ENCODE data around the gene SHISA4.
"Not testable (repeated sequence)": the region's sequence is repeated elsewhere in the genome, so short reads cannot be mapped to it uniquely, and the experiment has no call there.

Gene SHISA4

DNA sequence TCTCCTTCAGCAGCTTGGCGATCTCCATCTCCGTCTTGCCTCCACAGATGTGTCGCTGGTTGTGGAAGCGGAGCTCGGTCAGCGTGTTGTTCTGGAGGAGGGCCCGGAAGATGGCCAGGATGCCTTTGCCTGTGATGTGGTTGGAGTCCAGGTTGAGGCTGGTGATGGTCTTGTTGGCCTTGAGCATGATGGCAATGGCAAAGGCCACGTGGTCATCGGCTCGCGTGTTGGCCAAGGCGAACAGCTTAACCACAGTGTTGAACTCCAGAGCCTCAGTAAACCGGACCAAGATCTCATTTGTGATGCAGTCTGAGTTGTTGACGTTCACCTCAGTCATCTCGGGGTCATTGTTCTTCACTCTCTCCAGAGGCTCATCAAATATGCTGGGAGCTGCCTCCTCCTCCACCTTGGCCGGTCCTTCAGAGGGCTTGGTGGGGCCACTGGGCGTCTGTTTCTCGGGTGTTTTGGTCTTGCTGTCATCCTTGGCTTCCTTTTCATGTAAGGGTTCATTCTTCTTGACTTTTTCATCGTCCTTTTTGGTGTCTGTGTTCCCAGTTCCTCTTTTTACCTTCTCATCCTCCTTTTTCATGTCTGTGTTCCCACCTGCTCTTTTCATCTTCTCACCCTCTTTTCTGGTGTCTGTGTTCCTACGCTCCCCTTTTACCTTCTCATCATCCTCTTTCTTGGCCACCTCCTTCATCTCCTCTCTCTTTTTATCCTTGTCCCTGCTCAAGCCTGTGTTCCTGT lies 11.2 kb downstream of the SHISA4 start:
- DNase-seq: no peak

DNA sequence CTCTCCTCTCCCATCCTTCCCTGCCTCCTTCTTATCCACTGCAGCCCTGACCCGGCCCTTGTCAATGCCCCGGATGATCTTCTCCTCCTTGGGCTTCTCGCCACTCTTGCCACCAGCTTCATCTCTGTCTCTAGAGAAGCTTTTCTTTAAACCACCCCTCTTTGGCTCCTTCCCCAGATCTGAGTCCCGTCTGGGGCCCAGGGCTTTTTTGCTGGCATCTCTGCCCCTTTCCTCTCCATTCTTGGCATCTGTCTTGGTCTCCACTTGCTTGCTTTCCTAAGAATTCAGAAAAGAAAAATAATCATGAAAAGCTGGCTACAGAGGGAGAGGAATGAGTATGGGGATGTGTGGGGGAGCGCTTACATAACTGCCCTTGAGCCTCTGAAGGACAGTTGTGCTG lies 11.8 kb downstream of the SHISA4 start:
- no peak for DNase-seq

- not testable (repeated sequence) for DNase-seq
Measured at GRCh38 chr1:201901036-201901435, 12.3 kb downstream of the SHISA4 start.

DNA sequence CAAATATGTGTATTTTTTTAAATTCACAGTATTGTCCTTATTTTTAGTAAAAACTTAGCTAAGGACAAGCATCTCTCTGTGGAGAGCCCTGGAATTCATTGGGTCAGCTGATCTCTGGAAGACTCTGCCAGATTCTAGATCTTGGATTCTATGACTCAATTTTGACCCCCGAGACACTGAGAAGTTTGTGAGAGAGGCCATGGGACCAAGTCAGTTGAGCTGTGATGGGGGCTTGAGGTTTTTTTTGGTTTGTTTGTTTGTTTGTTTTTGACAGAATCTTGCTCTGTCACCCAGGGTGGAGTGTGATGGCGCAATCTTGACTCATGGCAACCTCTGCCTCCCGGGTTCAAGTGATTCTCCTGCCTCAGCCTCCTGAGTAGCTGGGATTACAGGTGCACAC lies 13.5 kb downstream of the SHISA4 start:
- DNase-seq: no peak

DNA sequence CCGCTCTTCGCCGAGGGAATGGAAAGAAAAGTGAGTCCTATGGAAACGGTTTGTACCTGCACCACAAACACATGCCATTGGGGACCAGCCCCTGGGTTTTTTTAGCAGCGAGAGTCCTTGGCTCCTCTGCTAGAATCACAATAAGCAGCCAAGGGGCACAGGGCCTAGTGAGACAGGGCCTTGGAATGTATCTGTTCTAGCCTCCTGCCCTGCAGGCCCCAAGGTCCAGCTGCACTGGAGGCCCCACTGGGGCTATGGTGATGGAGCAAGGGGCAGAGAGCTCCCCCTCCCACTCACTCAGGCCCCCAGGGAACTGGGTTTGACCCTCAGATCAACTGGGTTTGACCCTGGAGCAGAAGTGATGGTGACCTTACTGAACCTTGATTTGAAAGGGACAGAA lies 14.4 kb downstream of the SHISA4 start:
- DNase-seq: no peak

GRCh38 chr1:201904579-201904978 lies 15.9 kb downstream of the SHISA4 start:
- no peak for DNase-seq

DNA sequence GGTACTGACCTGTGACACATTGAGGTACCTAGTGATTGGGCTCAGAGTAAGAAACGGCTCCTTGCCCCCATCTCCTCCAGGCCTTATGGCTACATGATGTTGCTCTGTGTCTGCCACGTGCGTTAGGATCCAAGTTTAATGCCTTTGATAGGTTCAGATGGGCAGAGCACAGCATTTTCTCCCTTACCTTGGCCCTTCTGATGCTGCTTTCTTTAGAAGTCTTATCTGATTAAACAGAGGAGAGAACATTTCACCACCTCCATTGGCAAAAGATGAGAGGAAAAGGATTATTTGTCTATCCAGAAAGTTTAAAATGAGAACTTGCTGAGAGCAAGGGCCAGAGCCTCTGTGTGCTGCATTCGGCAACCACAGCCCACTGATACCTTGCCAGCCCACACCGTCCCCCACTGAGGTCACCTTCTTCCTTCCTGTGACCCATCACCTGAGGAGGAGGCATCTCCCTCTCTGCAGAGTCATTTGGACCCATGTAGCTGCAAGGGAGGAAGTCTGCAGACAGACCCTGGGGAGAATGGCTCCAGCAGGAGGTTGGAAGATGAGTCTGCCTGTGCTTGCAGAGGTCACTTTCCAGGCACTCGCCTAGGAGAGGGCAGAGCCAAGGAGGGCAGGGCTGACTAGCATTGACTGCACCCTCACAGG lies 16.7 kb downstream of the SHISA4 start:
- no peak for DNase-seq

DNA sequence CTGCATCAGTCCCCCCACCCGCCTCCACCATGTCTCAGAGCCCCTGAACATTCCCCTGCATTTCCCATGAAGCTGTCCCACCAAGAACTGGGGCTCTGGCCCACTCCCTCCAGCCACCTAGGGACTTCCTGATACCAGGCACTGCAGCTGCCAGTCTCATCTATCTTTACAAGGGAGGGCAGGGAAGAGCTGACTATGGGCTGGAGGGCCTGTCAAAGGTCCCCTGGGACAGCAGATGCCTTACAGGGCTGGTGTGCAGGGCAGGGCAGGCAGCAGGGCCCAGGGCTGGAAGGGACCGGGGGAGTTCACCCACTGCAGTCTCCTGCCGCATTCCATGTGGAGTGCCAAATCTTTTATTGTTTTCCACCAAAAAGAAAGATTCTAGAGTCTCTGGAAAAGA lies 17.6 kb downstream of the SHISA4 start:
- no peak for DNase-seq

- no peak for DNase-seq
Measured at GRCh38 chr1:201907621-201908020, 18.9 kb downstream of the SHISA4 start.

DNA sequence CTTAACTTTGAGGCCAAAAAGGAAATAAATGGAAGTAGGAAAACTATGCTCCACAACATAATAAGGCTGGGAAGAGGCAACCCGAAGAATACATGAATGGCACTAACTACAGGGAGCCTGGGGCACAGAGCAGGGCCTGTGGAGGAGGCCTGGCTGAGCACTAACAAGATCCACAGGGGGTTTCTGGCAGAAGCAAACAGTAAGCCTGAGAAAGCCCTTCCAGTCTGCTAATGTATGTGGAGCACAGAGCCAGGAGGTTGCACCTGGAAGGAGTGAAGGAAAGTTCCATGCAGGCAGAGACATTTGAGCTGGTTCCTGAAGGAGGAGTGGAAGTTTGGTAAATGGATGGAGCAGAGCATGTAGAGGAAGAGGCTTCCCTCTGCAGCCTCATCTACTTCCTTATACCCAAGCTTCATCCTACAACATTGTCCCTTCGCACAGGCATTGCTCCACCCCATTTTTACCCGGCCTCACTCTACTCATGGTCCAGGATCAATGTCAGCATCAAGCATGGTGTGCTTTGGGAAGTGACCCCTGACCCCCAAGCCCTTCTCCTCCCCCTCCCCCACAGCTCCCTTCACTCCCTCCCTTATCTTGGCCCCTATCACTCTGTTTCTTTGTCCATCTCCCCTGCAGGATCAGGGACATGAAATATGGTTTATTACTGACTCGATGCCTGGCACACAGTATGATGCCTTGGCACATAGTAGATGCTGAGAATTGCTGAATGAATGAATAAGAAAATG lies 23.3 kb downstream of the SHISA4 start:
- DNase-seq: no peak

GRCh38 chr1:201912832-201913231 lies 24.1 kb downstream of the SHISA4 start:
- DNase-seq: no peak

- DNase-seq: no peak
Measured at GRCh38 chr1:201914456-201915235, 25.9 kb downstream of the SHISA4 start.

DNA sequence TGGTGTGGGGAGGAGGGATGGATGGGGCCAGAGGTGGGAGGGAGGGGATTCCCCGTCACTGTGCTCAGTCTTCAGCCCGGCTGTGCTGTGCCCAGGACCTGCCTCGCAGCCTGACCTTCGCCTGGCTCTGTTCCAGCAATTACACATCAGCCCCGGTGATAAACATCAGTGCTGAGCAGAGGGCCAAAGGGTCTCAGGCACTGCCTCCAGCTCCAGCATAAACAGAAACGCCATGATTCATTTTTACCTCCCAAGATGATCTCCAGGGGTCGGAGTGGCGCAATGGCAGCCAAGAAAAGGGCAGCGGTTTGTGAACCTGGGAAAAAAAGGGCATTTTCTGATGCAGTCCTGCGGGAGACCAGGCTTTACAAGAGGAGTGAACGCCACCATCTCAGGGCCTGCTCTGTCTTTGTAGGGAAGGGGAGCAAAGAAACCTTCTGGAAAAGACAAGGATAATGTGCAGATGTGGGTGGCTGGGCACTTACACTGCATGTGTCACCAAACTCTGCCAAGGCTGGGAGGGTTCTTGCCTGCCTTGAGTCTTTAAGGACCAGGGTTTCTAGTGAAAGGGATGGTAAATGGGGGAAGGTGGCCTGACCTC lies 28.1 kb downstream of the SHISA4 start:
- no peak for DNase-seq

DNA sequence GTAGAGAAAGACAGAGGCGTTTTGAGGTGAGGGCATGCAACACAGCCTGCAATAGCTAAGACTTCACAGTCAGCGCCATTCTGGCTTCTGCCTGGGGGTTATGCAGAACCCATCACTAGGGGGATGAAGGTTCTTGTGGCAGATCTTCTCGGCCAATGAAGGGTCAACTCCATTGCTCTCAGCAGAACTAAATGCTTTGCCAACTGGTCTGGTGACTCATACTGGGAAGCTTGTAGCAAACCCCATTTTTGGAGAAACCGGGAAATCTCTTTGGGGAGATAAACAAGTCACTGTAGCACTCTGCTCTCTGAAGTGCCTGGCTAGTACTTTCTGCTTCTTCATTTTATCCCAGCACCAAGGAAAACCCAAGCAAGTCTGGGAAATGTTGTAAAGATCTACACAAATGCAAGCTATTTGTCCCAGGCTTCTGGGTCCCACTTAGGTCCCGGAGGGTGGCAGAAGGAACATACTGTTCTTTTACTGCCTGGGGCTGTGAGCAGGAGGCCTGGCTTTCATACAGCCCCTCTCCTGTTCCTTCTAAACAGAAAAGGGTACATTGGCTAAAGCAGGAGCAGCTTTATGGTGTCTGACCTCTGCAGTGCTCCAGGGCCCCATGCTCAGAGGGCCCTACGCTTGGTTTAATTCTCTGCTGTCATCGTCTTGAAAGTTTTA lies 28.8 kb downstream of the SHISA4 start:
- no peak for DNase-seq

- DNase-seq: no peak
Measured at GRCh38 chr1:201918343-201918742, 29.6 kb downstream of the SHISA4 start.

GRCh38 chr1:201921952-201922558 lies 33.4 kb downstream of the SHISA4 start:
- no peak for DNase-seq

GRCh38 chr1:201925301-201925567 lies 36.5 kb downstream of the SHISA4 start:
- DNase-seq: no peak

- no peak for DNase-seq
Measured at GRCh38 chr1:201925981-201926645, 37.4 kb downstream of the SHISA4 start.

- DNase-seq: no peak
Measured at GRCh38 chr1:201928266-201928665, 39.6 kb downstream of the SHISA4 start.

GRCh38 chr1:201930137-201930536 lies 41.4 kb downstream of the SHISA4 start:
- no peak for DNase-seq

GRCh38 chr1:201930803-201931202 lies 42.1 kb downstream of the SHISA4 start:
- no peak for DNase-seq
